ENCODE data around the gene PAX6.

- TF ChIP-seq POLR2A (IDR thresholded peaks at IDR 0.05), result no peak
- TF ChIP-seq CTCF (IDR thresholded peaks at IDR 0.05), result no peak
- no peak for TF ChIP-seq EP300 (IDR thresholded peaks at IDR 0.05)
- TF ChIP-seq POLR2AphosphoS5 (IDR thresholded peaks at IDR 0.05), result no peak
Measured at GRCh38 chr11:31826536-31827438, 15.7 kb upstream of the PAX6 start.

Data from sigmoid colon (tissue), 4 donors.